ENCODE data around the gene AFF3.
A peak's percentile ranks its signal among the peaks of the same experiment; 100 is the strongest.

The AFF3 gene

DNA sequence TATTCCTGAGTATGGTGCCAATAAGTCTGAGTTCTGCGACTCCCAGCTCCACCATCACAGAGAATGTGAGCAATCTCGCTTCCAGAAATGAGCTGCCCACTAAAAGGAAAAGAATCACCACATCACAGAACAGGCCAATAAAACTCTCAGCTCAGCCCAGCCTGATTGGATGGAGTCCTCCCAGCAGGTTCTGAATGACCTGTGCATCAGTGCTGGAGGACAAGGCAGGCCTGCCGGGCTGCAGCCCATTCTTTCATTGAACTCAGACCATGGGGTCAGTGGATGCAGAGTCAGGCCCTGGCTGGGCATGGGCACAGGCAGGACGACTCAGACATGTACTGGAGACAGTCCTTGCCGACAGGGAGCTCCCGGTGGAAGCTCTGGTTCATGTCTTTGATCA is 519.9 kb downstream of the AFF3 start:
- H3K9ac ChIP-seq (ENCODE audit: low read length): no peak overlapping the region
- H3K27me3 ChIP-seq (ENCODE audit: insufficient read depth, low read length): no peaks in the 10 kb centered on the region
- no peaks in the 10 kb centered on the region for H4K20me1 ChIP-seq (ENCODE audit: insufficient read depth, low read length)
- H3K4me2 ChIP-seq (ENCODE audit: low read length): no peak overlapping the region
- no peaks in the 10 kb centered on the region for H3F3A ChIP-seq (ENCODE audit: insufficient read depth, low read length)
- H3K9me2 ChIP-seq (ENCODE audit: low read depth, low read length): no peaks in the 10 kb centered on the region
- H3K9me3 ChIP-seq (ENCODE audit: low read length): no peaks in the 10 kb centered on the region
- H3K79me2 ChIP-seq (ENCODE audit: insufficient read depth, low read length): no peaks in the 10 kb centered on the region
- peak overlapping the region; percentile 65 for H3K27ac ChIP-seq (ENCODE audit: low read depth, low read length, poor library complexity, severe bottlenecking)
- H3K4me3 ChIP-seq (ENCODE audit: low read depth, low read length, poor library complexity, severe bottlenecking): no peak overlapping the region
- no peak overlapping the region for H2AFZ ChIP-seq (ENCODE audit: low read length)
- H3K4me1 ChIP-seq (ENCODE audit: insufficient read depth, low read length, severe bottlenecking): peaks cover 56% of the 10 kb centered on the region
- no peak for TF ChIP-seq EZH2 (IDR thresholded peaks at IDR 0.05; ENCODE audit: borderline replicate concordance, low read length)
- TF ChIP-seq, protein P1, sequence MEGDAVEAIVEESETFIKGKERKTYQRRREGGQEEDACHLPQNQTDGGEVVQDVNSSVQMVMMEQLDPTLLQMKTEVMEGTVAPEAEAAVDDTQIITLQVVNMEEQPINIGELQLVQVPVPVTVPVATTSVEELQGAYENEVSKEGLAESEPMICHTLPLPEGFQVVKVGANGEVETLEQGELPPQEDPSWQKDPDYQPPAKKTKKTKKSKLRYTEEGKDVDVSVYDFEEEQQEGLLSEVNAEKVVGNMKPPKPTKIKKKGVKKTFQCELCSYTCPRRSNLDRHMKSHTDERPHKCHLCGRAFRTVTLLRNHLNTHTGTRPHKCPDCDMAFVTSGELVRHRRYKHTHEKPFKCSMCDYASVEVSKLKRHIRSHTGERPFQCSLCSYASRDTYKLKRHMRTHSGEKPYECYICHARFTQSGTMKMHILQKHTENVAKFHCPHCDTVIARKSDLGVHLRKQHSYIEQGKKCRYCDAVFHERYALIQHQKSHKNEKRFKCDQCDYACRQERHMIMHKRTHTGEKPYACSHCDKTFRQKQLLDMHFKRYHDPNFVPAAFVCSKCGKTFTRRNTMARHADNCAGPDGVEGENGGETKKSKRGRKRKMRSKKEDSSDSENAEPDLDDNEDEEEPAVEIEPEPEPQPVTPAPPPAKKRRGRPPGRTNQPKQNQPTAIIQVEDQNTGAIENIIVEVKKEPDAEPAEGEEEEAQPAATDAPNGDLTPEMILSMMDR (IDR thresholded peaks at IDR 0.05; ENCODE audit: low read length): no peak
- peaks cover 22% of the 10 kb centered on the region for H3K36me3 ChIP-seq (ENCODE audit: insufficient read depth, low read length)

DNA sequence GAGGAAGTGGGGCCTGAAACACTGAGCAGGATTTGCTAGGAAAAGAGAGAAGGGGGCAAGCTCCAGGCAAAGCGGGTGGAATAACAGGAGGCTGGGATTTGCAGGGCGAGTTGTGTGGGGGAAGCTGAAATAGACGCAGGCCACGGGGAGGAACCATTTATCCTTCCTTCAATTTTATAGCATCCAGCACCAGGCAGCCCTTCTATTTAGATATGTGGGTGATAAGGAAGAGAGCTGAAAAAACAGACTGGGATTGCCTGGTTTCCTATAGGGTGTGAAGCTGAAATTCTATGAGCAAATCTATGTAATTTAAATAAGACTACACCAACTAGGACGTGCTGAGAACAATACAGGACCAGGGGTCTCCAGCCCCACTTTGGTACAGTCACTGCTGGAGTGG is 520.6 kb downstream of the AFF3 start:
- Histone ChIP-seq H3K9me2 (ENCODE audit: low read depth, low read length) (no peaks in the 10 kb centered on the region), H4K20me1 (ENCODE audit: insufficient read depth, low read length) (no peaks in the 10 kb centered on the region), H3K9ac (ENCODE audit: low read length) (no peak overlapping the region), H3K4me2 (ENCODE audit: low read length) (no peak overlapping the region), H2AFZ (ENCODE audit: low read length) (no peak overlapping the region), H3K4me3 (ENCODE audit: low read depth, low read length, poor library complexity, severe bottlenecking) (no peak overlapping the region), H3K27ac (ENCODE audit: low read depth, low read length, poor library complexity, severe bottlenecking) (no peak overlapping the region), H3K79me2 (ENCODE audit: insufficient read depth, low read length) (no peaks in the 10 kb centered on the region), H3K9me3 (ENCODE audit: low read length) (no peaks in the 10 kb centered on the region), H3K27me3 (ENCODE audit: insufficient read depth, low read length) (no peaks in the 10 kb centered on the region), H3K36me3 (ENCODE audit: insufficient read depth, low read length) (peaks cover 26% of the 10 kb centered on the region), H3F3A (ENCODE audit: insufficient read depth, low read length) (no peaks in the 10 kb centered on the region), H3K4me1 (ENCODE audit: insufficient read depth, low read length, severe bottlenecking) (peaks cover 54% of the 10 kb centered on the region)
- TF ChIP-seq EZH2 (IDR thresholded peaks at IDR 0.05; ENCODE audit: borderline replicate concordance, low read length): no peak
- TF ChIP-seq, protein P1 (IDR thresholded peaks at IDR 0.05; ENCODE audit: low read length): no peak

DNA sequence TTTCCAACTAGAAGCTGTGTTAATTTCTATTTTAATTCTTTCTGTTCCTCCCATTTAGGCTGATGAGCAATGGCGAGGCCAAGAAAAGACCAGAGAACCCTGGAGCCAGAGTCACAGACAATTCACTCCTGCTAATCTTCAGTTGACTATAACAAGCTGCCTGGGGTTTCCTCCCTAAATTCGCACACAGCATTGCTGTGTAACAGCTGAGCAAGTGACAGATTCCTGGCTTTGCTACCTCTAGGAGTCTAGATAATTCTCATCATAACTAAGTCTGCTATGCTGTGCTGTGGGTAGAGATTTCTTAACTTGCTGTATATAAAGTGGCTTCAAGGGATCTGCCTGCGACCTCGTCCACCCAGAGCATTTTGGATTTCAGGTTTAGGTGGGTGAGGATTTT is 521.3 kb downstream of the AFF3 start:
- Histone ChIP-seq H3K4me1 (ENCODE audit: insufficient read depth, low read length, severe bottlenecking) (peaks cover 47% of the 10 kb centered on the region), H3K36me3 (ENCODE audit: insufficient read depth, low read length) (peaks cover 27% of the 10 kb centered on the region), H3K9me3 (ENCODE audit: low read length) (no peaks in the 10 kb centered on the region), H3K9ac (ENCODE audit: low read length) (no peak overlapping the region), H4K20me1 (ENCODE audit: insufficient read depth, low read length) (no peaks in the 10 kb centered on the region), H3K4me2 (ENCODE audit: low read length) (no peak overlapping the region), H3K9me2 (ENCODE audit: low read depth, low read length) (no peaks in the 10 kb centered on the region), H3K27ac (ENCODE audit: low read depth, low read length, poor library complexity, severe bottlenecking) (no peak overlapping the region), H3K27me3 (ENCODE audit: insufficient read depth, low read length) (no peaks in the 10 kb centered on the region), H2AFZ (ENCODE audit: low read length) (no peak overlapping the region), H3K79me2 (ENCODE audit: insufficient read depth, low read length) (no peaks in the 10 kb centered on the region), H3K4me3 (ENCODE audit: low read depth, low read length, poor library complexity, severe bottlenecking) (no peak overlapping the region), H3F3A (ENCODE audit: insufficient read depth, low read length) (no peaks in the 10 kb centered on the region)
- TF ChIP-seq, protein P1 (IDR thresholded peaks at IDR 0.05; ENCODE audit: low read length): no peak
- TF ChIP-seq EZH2 (IDR thresholded peaks at IDR 0.05; ENCODE audit: borderline replicate concordance, low read length): no peak

Measured in OCI-LY1 (cell line).